ENCODE results near the gene BNIP2. TPM values are rescaled to one million over a fixed set of nuclear protein-coding genes. Genes with fewer than 3 reads are reported as not detected.
A peak's percentile ranks its signal among the peaks of the same experiment; 100 is the strongest.
"Not testable (repeated sequence)": the region's sequence is repeated elsewhere in the genome, so short reads cannot be mapped to it uniquely, and the experiment has no call there.

Gene BNIP2
- total RNA-seq, 6 experiments from 2014 or later: 60.8 to 68.0 (median 63.5) TPM

DNA sequence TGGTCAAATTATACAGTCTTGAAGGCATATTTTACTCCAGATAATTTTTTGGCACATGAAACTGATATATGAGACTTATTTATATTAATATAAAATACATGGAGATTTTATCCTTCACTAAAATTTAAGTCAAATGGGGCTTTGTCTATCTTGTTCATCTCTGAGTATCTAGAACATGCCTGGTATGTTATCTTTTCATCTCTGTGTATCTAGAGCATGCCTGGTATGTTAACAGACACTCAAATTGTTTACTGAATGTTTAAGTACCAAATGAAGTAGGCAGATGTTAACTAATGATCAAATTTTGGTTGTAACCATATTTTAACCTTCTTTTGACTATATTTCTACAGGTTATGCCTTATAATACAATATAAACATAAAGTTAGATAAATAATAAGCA, 39.5 kb downstream of the BNIP2 start:
- TF ChIP-seq, protein P1, sequence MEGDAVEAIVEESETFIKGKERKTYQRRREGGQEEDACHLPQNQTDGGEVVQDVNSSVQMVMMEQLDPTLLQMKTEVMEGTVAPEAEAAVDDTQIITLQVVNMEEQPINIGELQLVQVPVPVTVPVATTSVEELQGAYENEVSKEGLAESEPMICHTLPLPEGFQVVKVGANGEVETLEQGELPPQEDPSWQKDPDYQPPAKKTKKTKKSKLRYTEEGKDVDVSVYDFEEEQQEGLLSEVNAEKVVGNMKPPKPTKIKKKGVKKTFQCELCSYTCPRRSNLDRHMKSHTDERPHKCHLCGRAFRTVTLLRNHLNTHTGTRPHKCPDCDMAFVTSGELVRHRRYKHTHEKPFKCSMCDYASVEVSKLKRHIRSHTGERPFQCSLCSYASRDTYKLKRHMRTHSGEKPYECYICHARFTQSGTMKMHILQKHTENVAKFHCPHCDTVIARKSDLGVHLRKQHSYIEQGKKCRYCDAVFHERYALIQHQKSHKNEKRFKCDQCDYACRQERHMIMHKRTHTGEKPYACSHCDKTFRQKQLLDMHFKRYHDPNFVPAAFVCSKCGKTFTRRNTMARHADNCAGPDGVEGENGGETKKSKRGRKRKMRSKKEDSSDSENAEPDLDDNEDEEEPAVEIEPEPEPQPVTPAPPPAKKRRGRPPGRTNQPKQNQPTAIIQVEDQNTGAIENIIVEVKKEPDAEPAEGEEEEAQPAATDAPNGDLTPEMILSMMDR (IDR thresholded peaks at IDR 0.05): no peak
- Mint-ChIP-seq H3K27me3 (ENCODE audit: insufficient read depth) (no peaks in the 10 kb centered on the region), H3K27ac (no peak overlapping the region), H3K4me3 (no peak overlapping the region), H3K9me3 (no peaks in the 10 kb centered on the region), H3K36me3 (ENCODE audit: low read depth) (peaks cover 26% of the 10 kb centered on the region), H3K4me1 (ENCODE audit: low read depth) (peaks cover 33% of the 10 kb centered on the region)
- no peak for DNase-seq

GRCh38 chr15:59647085-59647484, 42.0 kb downstream of the BNIP2 start:
- no peaks in the 10 kb centered on the region for H3K27me3 Mint-ChIP-seq (ENCODE audit: insufficient read depth)
- H3K4me3 Mint-ChIP-seq: no peak overlapping the region
- no peaks in the 10 kb centered on the region for H3K9me3 Mint-ChIP-seq
- DNase-seq: no peak
- peaks cover 30% of the 10 kb centered on the region for H3K36me3 Mint-ChIP-seq (ENCODE audit: low read depth)
- TF ChIP-seq, protein P1 (IDR thresholded peaks at IDR 0.05): no peak
- peaks cover 37% of the 10 kb centered on the region for H3K4me1 Mint-ChIP-seq (ENCODE audit: low read depth)
- H3K27ac Mint-ChIP-seq: no peak overlapping the region

- H3K27ac Mint-ChIP-seq: no peak overlapping the region
- H3K4me1 Mint-ChIP-seq (ENCODE audit: low read depth): peaks cover 37% of the 10 kb centered on the region
- H3K27me3 Mint-ChIP-seq (ENCODE audit: insufficient read depth): no peaks in the 10 kb centered on the region
- H3K4me3 Mint-ChIP-seq: no peak overlapping the region
- no peak for DNase-seq
- H3K36me3 Mint-ChIP-seq (ENCODE audit: low read depth): peaks cover 30% of the 10 kb centered on the region
- no peaks in the 10 kb centered on the region for H3K9me3 Mint-ChIP-seq
- TF ChIP-seq, protein P1 (IDR thresholded peaks at IDR 0.05): no peak
Observed at GRCh38 chr15:59646277-59646676, 42.8 kb downstream of the BNIP2 start.

GRCh38 chr15:59645812-59646211, 43.3 kb downstream of the BNIP2 start:
- H3K4me3 Mint-ChIP-seq; H3K27me3 Mint-ChIP-seq (ENCODE audit: insufficient read depth); H3K9me3 Mint-ChIP-seq; DNase-seq; H3K27ac Mint-ChIP-seq: not testable (repeated sequence)
- peaks cover 29% of the 10 kb centered on the region for H3K36me3 Mint-ChIP-seq (ENCODE audit: low read depth)
- H3K4me1 Mint-ChIP-seq (ENCODE audit: low read depth): peaks cover 35% of the 10 kb centered on the region

DNA sequence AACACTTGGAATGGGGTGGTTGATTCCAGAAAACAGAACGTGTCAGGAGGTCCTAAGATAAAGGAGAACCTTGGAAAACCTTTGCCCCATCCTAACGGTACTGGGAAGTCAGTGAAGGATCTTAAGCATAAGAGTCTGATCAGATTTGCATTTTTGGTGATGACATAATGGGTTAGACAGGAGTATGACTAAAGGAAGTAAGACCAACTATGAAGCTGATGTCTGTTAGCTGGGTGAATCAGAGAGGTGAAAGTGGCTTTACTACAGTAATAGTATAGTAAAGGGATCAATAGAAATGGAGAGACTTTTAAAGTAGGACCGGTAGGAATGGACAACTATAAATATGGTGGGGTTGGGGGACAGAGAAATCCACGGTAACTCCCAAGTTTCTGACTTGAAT, 44.4 kb downstream of the BNIP2 start:
- TF ChIP-seq, protein P1 (IDR thresholded peaks at IDR 0.05): no peak
- H3K9me3 Mint-ChIP-seq: no peaks in the 10 kb centered on the region
- no peak for DNase-seq
- peaks cover 24% of the 10 kb centered on the region for H3K4me1 Mint-ChIP-seq (ENCODE audit: low read depth)
- peak overlapping the region; percentile 10; the same call in 1 of the 2 replicates for H3K27ac Mint-ChIP-seq
- H3K36me3 Mint-ChIP-seq (ENCODE audit: low read depth): peaks cover 19% of the 10 kb centered on the region
- H3K4me3 Mint-ChIP-seq: no peak overlapping the region
- no peaks in the 10 kb centered on the region for H3K27me3 Mint-ChIP-seq (ENCODE audit: insufficient read depth)

GRCh38 chr15:59642351-59642750, 46.8 kb downstream of the BNIP2 start:
- Mint-ChIP-seq H3K4me3 (no peak overlapping the region), H3K27me3 (ENCODE audit: insufficient read depth) (peaks cover under 1% of the 10 kb centered on the region; the same call in 1 of the 2 replicates), H3K4me1 (ENCODE audit: low read depth) (peaks cover 14% of the 10 kb centered on the region), H3K27ac (no peak overlapping the region), H3K9me3 (no peaks in the 10 kb centered on the region), H3K36me3 (ENCODE audit: low read depth) (peaks cover 29% of the 10 kb centered on the region)
- TF ChIP-seq, protein P1 (IDR thresholded peaks at IDR 0.05): peak; percentile 70
- no peak for DNase-seq
